HG02759 (cell line): Measurements from ENCODE around the gene GARIN6.
"Not testable (repeated sequence)": the region's sequence is repeated elsewhere in the genome, so short reads cannot be mapped to it uniquely, and the experiment has no call there.

ENCODE experiments used
- ATAC-seq: cut with Tn5 transposase; IDR thresholded peaks from one replicate; pipeline ENCODE4 v1.9.1; 2021; ENCODE audit warnings: mild to moderate bottlenecking, moderate library complexity; ENCODE audit not compliant: unreplicated experiment

The GARIN6 gene

GRCh38 chr12:99647453-99647852 is at the start of gene GARIN6:
Gene GARIN6, plus strand, starts transcription at chr12:99647753. Its CDS starts 422 bp downstream, at chr12:99648175.
- no peak for ATAC-seq

- ATAC-seq, result no peak
These were observed 48.8 kb upstream of the GARIN6 start for GRCh38 chr12:99598785-99599184.

- peak; percentile 98 for ATAC-seq
These were observed 47.2 kb upstream of the GARIN6 start for GRCh38 chr12:99600388-99600787.

- ATAC-seq, result no peak
These were observed 37.9 kb upstream of the GARIN6 start for GRCh38 chr12:99609455-99610181.

- no peak for ATAC-seq
These were observed 36.4 kb upstream of the GARIN6 start for GRCh38 chr12:99611117-99611516.

- ATAC-seq, result no peak
These were observed 36.0 kb upstream of the GARIN6 start for GRCh38 chr12:99611599-99611998.

- no peak for ATAC-seq
These were observed 28.9 kb upstream of the GARIN6 start for GRCh38 chr12:99618657-99619056.

- ATAC-seq, result peak; percentile 95
These were observed 28.0 kb upstream of the GARIN6 start for GRCh38 chr12:99619389-99620158.

GRCh38 chr12:99620159-99620479 is 27.4 kb upstream of the GARIN6 start:
- ATAC-seq, result no peak

- not testable (repeated sequence) for ATAC-seq
These were observed 23.0 kb upstream of the GARIN6 start for GRCh38 chr12:99624591-99624990.

- ATAC-seq, result no peak
These were observed 20.1 kb upstream of the GARIN6 start for GRCh38 chr12:99627459-99627858.

GRCh38 chr12:99644629-99645028 is 2.9 kb upstream of the GARIN6 start:
- ATAC-seq, result no peak

- no peak for ATAC-seq
These were observed 630 bp downstream of the GARIN6 start for GRCh38 chr12:99648183-99648582.

- ATAC-seq, result no peak
These were observed 2.0 kb downstream of the GARIN6 start for GRCh38 chr12:99649551-99649950.

- no peak for ATAC-seq
These were observed 11.3 kb downstream of the GARIN6 start for GRCh38 chr12:99658671-99659349.

- ATAC-seq, result no peak
These were observed 23.1 kb downstream of the GARIN6 start for GRCh38 chr12:99670635-99671034.

- ATAC-seq, result no peak
These were observed 32.7 kb downstream of the GARIN6 start for GRCh38 chr12:99680276-99680675.

GRCh38 chr12:99686142-99686541 is 38.6 kb downstream of the GARIN6 start:
- no peak for ATAC-seq

GRCh38 chr12:99695050-99695449 is 47.5 kb downstream of the GARIN6 start:
- no peak for ATAC-seq
